HG03432 (cell line): ENCODE results near the gene GLT6D1.

Experiments used
- ATAC-seq: cut with Tn5 transposase; IDR thresholded peaks from one replicate; pipeline ENCODE4 v1.9.1; 2021; ENCODE audit warnings: mild to moderate bottlenecking, moderate library complexity; ENCODE audit not compliant: unreplicated experiment

Gene GLT6D1

DNA sequence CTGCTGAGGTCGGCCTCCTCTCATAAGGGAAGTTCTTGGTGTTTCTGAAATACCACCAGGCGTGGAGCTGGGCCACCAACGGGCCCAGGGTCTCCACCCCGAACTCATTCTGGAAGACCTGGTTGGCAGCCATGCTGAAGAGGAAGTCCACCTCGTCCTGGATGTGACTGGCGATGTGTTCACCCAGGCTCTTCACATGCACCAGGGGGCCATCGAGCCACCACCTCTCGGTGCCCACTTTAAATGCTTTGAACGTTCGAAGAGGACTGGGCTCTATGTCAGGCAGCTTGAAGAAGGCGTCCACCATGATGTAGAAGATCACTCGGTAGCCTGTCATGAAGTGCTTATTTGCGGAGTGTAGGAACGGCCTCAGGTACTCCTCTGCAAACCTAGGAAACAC lies 15.1 kb downstream of the GLT6D1 start:
- ATAC-seq: no peak

DNA sequence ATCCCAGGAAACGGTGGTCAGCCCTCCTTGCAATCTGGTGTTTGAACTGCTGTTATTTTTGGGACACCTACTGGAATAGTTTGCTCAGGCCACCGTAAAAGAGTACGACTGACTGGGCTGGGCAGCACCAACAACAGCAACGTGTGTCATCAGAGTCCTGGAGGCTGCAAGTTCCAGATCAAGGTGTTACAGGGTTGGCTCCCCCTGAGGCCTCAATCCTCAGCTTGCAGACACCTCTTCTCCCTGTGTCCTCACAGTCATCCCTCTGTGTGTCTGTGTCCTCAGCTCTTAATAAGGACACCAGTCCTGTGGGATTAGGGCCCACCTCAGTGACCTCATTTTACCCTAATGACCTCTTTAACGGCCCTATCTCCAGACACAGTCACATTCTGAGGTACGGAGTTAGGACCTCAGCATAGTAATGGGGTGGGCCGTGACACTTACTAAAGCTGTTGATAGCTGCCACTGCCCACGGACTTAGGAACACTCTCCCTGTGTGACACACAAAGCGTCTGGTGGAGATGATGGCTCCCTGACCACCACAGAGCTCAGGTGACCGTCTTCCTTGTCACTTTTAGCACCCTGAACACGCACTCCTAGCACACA lies 16.8 kb downstream of the GLT6D1 start:
- no peak for ATAC-seq

DNA sequence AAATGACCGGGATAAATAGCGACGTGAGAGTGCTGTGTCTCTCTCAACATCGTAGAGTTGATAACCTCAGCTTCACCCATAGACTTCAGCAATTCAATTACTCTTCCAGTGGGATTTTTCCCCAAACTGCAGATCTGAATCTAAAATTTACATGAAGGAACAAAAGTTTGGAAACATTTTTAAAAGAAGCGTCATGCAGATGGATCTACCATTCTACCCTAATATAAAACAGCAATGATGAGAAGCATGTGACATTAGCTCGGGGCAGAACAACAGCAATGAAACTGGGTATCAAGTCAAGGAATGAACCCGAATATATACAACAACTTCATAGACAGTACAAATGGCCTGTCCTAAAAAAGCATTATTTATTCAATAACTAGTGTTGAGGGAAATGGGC lies 18.8 kb downstream of the GLT6D1 start:
- no peak for ATAC-seq

DNA sequence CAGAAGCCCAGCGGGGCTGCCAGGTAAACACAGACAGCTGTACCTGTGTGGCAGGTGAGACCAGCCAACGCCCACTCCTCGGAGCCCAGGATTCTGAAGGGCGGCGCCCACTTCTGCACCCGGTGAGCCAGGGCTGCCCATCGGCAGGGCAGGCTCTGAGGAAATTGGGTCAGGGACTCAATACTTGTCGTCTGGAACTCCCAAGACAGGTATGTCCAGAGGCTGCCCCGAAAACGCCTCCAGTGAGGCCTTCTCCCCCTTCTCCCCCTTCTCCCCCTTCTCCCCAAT lies 19.8 kb downstream of the GLT6D1 start:
- no peak for ATAC-seq

DNA sequence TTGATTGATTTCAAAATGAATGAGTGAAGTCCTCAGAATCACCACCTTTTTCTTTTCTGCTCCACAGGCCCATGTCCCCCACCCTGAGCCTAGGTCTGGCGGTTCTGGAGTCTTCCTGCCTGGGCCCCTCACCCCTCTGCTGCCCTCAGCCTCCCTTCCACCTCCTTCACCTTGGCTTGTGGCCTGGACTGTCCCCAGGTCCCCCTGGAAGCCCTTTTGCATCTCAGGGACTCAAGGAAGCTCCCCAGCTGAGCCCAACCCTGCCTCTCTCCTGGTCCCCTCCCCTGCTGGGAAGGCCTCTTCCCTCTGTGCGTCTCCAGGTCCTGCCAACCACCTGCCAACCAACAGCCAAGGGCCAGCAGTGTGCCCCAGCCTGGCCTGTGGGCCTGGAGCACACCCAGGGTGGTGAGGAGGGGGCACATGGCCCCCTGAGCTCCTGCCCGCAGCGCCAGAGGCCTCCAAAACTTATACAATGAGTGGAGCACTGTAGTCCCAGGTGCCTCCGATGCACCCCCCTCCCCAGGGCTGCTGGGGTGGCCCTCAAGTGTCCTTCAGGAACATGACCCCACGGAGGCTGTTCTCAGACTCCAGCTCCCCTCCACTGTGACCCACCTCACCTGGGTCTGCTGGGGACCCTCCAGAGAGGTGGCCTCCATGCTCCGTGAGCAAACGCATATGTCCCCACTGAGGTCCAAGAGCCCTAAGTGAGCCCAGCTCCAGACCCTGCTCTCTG lies 20.3 kb downstream of the GLT6D1 start:
- no peak for ATAC-seq

DNA sequence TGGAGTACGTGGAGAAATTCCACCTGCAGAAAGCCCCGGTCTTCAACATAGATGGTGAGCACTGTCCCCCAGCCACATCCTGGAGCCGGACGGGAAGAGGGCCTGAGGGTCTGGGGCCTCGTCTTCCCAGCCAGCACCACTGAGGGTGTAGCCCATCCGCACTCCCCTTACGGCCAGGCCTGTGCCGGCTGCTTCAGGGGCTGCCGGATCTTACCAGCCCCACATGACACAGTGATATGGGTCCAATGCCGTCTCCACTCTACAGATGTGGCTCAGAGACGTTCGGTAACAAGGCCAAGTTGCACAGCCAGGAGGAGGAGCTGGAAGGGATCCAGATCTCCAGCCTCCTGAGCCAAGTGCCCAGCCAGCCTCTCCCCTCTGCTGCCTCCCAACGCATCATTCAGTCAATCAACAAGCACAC lies 21.3 kb downstream of the GLT6D1 start:
- ATAC-seq: no peak

DNA sequence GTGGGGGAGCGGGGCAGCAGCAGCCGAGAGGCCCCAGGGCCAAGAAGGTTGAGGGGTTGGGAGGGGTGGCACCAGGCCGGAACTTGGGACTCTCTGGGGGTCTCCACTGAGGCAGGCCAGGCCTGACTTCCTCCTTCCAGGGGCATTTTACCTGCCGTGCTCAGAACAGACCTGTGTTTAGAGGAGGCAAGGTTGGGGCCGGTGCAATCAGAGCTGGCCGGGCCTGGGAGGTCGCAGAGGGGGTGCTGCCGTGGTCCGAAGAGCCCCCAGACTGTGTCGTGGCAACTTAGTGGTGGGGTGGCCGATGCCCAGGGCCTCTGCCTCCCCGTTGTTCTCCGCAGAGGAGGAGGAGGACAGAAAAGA lies 21.8 kb downstream of the GLT6D1 start:
- no peak for ATAC-seq

DNA sequence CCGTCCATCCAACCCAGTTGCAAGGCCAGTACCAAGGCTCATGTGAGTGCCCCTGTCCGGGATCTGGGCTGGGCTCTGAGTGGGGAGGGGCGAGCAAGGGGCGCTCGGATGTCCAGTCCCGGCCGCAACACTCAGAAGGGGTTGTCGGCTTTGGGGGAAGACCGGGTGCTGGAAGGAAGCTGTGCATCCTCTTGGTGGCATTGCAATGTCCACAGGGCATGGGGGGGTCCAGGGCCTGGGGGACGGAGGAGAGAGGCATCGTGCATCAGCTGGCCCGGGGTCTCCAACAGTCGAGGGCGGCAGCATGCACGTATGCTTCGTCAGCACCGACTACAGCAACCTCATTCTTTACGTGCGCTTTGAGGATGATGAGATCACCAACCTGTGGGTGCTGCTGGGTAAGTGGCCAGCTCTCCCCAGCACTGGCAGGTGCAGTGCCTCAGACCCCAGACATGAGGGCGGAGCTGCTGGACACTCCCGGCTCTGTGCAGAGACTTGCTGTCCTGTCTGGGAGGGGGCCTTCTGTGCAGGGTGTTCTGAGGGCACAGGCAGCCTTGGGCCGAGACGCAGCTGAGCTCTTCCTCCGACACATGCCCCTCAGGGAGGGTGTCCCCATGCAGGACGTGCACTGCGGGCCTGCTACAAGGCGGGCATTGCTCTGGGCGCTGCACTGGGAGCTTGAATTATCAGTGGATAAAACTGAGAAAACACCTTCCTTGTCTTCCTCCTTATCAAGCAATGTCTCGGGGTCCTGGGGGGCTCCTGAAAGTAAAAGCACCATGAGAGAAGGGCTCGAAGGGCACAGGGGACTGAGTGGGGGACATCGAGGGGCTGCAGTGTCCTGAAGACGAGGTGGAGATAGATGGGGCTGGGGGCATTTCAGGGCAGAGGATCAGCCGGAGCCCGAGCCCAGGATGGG lies 22.5 kb downstream of the GLT6D1 start:
- ATAC-seq: no peak

DNA sequence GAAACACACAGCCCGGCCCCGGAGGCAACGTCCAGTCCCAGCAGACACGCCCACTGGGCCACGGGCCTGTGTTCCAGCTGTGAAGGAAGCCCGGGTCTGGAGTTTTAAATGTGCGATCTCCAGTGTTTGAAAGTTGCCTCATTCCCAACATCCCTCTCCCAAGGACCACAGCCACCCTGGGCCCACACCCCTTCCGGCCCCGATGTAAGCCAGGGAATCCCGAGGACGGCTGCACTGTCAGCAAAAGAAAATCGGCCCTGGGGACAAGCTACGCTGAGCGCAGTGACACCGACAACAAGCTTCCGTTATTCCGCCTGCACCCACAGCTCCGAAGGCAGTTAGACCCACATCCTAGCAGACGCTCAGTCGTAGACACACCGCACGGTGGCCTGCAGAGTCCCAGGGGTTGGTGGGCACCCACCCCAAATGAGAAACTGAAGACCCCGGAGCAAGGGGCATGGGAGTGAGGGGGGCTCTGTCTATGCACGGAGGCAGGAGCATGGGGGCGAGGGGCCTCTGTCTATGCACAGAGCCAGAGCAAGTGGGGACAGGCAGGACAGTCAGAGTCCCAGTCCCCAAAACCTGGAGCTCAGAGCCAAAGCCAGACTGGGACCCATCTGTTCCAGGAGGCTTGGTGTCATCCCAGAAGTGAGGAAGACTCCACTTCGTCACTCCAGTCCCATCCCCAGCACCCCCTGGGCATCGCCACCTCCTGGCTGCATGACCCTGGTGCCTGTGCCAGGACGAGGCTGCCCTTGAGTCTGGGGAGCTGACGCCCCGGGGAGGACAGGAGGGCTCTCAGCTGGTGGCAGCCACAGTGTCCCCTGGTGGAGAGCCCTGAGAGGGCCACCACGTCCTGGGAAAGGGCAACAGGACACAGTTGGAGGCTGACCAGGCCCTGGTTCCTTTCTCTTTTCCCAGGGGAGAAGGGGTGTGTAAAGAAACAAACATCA lies 23.4 kb downstream of the GLT6D1 start:
- no peak for ATAC-seq

DNA sequence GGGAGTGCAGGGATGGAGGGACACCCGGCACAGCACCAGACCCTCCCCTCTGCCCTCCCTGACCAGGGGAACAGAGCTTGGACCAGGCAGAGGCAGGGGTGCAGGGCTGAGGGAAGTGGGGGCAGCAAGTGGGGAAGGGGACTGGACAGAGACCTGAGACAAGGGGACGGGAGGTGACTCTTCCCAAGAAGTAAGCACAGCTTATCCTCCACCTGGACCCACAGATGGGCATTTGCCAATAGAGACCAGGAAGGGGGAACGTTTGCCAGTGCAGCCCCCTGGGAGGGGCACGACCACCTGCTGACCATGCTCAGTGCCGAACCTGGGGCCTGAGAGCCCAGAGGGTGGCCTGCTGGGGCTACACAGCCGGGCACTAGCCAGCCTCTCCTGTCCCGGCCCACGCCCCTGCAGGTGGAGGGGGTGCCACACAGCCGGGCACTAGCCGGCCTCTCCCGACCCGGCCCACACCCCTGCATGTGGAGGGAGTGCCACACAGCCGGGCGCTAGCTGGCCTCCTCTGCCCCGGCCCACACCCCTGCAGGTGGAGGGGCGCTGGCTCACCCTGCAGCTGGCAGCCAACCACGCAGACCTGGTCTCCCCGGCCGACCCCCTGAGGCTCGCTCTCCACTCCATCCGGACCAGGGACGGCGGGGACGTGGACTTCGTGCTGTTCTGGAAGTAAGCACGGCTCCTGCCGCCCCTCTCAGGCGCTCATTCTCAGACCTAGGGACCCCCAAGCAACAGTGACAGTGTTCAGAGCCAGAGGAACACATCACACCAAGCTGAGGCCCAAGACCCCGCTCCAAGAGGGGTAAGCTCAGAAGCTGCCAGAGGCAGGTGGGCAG lies 24.3 kb downstream of the GLT6D1 start:
- no peak for ATAC-seq

DNA sequence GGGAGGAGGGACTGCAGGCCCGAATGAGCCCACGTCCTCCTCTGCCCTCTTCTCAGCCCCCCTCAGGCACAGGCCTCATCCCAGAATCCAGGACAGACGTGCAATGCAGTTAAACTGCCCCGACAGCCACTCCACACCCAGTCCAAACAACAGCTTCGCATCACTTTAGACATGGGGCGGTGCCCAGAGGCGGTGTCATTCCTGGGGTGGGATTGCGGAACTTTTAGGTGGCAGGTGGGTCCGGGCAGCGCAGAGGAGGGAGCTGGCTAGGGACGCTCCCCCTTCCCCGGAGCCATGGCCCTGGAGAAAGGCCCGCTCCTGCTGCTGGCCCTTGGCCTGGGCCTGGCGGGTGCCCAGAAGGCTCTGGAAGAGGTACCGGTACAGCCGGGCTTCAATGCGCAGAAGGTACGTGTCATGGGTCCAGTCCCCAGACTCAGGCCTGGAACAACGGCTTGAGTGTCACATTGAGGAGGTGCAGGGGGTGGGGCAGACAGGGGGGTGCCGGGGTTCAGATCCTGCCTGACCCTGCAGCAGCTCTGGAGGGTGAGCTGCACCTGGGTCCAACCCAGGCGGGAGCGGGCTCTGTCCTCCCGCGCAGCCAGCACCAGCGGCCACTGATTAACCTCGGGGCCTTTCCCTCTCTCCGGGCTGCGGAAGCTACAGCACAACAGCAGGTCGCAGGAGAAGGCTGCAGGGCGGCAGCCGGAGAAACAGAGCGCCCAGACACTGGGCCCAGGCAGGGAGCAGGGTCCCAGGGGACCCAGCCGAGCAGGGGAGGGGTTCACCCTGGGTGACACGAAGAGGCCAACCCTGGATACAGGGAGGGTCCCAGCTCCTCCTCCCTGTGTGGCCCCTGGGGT lies 25.2 kb downstream of the GLT6D1 start:
- ATAC-seq: no peak

DNA sequence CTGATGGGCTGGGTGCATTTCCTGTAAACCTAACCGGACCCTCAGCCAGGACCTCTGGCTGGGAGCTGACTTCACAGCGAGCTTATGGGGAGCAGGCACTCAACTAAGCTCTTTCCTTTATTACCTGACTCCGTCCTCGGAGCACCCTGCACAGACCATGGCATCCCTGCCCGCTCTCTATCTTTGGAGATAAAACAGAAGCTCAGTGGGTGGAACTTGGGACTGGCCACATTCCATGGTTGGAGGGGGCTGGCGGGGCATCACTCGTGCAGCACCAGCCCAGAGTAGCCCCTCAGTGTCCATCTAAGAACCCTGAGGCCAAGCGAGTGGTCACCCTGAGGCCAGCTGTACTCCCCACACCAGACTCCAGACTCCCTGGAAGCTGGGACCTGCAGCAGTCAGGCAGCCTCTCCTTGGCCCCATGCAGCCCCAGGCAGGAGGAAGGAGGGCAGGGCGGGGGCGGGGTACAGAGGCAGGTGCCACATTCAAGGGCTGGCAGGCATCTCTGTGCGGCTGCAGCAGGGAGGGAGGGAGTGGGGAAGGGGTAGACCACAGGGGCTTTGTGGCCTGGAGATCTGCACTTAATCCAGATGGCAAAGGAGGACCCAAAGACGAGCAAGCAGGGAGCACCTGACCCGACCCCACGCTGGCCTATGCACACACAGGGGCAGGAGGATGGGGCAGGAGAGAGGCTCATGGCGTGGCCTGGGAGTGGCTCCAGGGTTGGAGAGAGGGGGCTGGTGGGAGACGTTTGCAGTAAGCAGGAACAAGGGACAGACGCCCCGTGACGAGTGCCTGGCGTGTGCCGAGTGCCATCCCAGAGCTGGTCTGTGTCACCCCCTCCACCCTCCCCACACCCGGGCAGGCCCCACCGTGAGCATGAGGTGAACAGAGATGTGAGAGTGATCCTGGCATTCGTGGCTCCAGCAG lies 26.1 kb downstream of the GLT6D1 start:
- ATAC-seq: no peak

DNA sequence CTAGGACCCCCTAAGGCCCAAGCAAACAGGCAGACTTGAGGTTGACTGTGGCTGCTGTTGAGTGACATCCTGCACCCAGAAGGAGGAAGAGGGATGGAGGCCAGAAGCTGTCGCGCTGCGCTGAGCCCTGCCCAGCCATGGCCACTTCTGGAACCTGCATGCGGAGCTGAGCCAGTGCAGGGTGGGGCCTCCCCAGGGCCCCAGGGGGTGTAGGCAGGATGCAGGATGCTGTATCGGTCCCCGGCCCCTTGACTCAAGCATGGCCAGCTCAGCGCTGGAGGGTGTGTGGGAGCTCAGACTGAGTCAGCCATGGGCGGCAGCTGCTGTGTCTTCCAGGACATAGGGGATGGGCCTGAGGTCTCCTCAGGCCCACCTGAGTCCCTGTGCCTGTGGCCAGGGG lies 26.9 kb downstream of the GLT6D1 start:
- no peak for ATAC-seq

DNA sequence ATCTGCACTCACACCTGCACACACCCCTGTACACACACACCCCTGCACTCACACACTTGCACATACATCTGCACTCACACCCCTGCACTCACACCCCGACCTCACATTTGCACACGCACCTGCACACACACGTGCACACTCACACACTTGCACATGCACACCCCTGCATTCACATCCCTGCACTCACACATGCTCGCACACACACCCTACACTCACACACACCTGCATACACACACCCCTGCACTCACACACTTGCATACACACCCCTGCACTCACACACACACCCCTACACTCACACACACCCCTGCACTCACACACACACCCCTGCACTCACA lies 27.5 kb downstream of the GLT6D1 start:
- ATAC-seq: no peak

DNA sequence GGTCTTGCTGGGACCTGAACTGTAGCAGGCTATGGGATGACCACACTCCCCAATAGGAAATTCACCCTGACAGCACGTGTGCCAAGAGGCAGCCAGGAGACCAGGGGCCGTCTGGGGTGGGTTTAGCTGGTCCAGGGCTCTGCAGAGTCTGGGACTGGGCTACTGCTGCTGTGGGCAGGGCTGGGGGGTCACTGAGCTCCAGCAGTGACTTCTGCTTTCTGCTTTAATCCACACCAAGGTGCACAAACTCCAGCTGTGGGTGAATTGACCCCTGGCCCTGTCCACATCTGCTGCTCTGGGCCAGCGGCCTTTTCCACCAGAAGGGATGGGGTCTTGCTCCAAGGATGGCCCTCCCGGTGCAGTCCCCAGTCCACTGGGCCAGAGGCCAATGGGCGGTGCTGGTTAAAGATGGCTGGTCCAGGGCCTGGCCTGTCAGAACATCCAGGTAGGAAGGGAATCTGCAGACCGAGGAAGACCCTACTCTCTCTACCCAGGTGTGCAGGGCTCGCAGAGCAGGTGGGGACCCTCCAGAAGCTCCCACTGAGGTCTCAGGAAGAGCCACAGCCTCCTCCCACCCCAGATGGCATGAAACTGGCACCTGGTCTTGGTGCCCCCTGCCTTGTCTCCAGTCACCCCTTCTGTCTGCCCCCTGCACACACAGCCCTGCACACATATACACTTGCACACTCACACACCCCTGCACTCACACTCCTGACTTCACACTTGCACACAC lies 28.0 kb downstream of the GLT6D1 start:
- no peak for ATAC-seq

DNA sequence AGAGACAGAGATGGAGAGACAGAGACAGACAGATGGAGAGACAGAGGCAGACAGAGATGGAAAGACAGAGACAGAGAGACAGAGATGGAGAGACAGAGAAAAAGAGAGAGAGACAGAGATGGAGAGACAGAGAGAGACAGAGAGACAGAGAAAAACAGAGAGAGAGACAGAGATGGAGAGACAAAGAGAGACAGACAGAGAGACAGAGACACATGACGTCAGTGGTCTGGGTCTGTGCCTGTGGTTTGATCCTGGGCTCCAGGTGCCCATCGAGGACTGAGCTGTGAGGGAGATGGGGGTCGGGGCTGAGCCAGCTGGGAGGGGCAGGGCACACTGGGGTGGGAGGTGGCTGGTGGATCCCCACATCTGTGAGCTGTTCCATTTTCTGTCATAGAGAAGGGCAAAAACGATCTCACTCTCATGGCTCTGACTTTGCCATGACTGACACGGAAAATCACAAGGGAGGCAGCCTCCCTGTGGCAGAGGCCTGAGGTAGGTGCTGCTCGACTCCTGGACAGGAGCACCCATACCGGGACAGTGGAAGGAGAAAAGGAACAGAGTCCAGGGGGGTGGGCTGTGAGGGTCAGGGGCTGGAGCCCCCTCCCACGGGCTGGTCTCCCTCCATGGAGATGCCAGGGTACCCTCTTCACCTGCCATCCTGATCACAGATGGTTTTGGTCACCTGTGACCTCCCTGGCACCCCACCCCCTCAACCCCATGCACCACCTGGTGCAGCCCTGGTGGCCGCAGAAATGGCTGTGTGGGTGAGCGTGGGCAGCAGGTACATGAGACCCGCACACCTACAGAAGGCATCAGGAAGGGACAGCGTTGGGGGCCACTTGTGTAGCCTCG lies 28.8 kb downstream of the GLT6D1 start:
- ATAC-seq: no peak
